Activated naive CD4-positive, alpha-beta T cell treated with anti-CD3 and anti-CD28 coated beads for 36 hours (primary cell): ENCODE data around the gene PCED1B. TPM values are rescaled to one million over a fixed set of nuclear protein-coding genes. Genes with fewer than 3 reads are reported as not detected.
"Not testable (repeated sequence)": the region's sequence is repeated elsewhere in the genome, so short reads cannot be mapped to it uniquely, and the experiment has no call there.

Experiments
- CTCF ChIA-PET: fragments of 350-600 bp; sonication (Branson Sonifier 250); formaldehyde crosslinking; loops from one replicate; lab custom pipeline; 2021; ENCODE audit warnings: antibody characterized with exemption; lab: Charles Lee
- DNase-seq: peaks from one replicate; pipeline ENCODE4 v3.0.0-alpha.2; 2020
- H3K27ac Mint-ChIP-seq: one replicate; pipeline ENCODE4 v1.8.0; 2021; ENCODE audit warnings: mild to moderate bottlenecking, mixed read lengths
- H3K27me3 Mint-ChIP-seq: one replicate; pipeline ENCODE4 v1.8.0; 2021; ENCODE audit warnings: low read depth, mixed read lengths
- H3K36me3 Mint-ChIP-seq: one replicate; pipeline ENCODE4 v1.8.0; 2021; ENCODE audit warnings: low read depth, mixed read lengths
- H3K4me1 Mint-ChIP-seq: one replicate; pipeline ENCODE4 v1.8.0; 2021; ENCODE audit warnings: low read depth, mixed read lengths
- H3K4me3 Mint-ChIP-seq: one replicate; pipeline ENCODE4 v1.8.0; 2021; ENCODE audit warnings: mild to moderate bottlenecking, moderate library complexity, mixed read lengths
- H3K9me3 Mint-ChIP-seq: one replicate; pipeline ENCODE4 v1.8.0; 2021; ENCODE audit warnings: mixed read lengths
- intact Hi-C: fragments of 100-400 bp; cut with micrococcal nuclease; formaldehyde crosslinking; loops from one replicate; pipeline ENCODE4 v1.15.1; 2023
- total RNA-seq, 2 experiments: library from RNA; stranded (reverse); gene quantifications; one replicate each; pipeline ENCODE4 v1.2.3, GENCODE V29; 2021

Gene PCED1B
- total RNA-seq, 2 experiments from 2014 or later: 138 to 143 TPM

- Mint-ChIP-seq H3K4me3 (peak overlapping the region; percentile 94), H3K9me3 (no peaks in the 10 kb centered on the region), H3K36me3 (peaks cover 66% of the 10 kb centered on the region), H3K4me1 (peaks cover 72% of the 10 kb centered on the region), H3K27me3 (no peaks in the 10 kb centered on the region), H3K27ac (peak overlapping the region; percentile 100)
- CTCF ChIA-PET: interaction anchor here (0.6 to 4.3 kb wide), 17 partner anchors 10 to 607 kb away, joined by 3 to 26 read pairs (median 5); partner anchors contain the start of genes AMIGO2 and PCED1B
- DNase-seq: no peak
- intact Hi-C loops: loop anchor here (1.0 to 5.0 kb wide), 9 partner anchors 10 to 939 kb away; partner anchors contain the start of genes AMIGO2, PCED1B and SLC38A1
Measured at GRCh38 chr12:47206450-47207339, 127.3 kb downstream of the PCED1B start.

DNA sequence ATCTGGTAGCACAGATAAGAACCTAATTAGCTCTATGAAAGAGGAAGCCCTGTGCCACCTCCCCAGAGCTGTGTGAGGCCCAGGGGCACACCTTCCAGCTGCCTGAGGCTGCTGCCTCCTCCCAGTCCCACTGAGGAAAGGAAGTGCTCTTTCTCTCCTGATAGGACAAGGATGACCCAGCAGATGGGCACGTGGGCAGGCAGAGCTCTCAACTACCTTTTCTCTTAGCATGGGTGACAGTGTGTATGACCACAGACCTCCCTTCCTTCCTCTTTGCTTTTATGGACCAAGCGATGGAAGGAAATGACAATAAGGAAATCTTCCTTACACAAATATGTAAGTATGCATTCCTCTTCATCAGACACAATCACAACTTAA is 127.9 kb downstream of the PCED1B start:
- intact Hi-C loops: loop anchor here (1.0 to 5.0 kb wide), 8 partner anchors 9 to 940 kb away; partner anchors contain the start of genes AMIGO2, PCED1B and SLC38A1

DNA sequence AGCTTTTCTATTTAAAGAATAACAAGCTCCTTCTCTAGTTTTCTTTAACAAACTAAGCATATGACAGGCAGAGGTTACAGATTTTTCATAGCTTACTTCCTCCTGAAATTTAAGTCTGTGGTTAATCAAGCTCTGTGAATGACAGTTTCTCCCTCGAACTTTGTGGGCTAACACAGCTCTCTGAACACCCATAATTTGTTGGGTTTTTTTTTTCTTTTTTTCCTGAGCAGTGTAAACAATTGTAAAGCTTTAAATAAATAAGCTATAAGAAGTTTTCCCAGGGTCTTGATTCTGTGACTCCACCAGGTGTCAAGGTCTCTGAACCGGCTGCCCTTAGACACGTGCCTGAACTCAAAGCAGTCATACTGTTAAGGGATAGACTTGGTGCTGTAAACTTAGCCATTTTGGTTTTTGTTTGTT is 128.4 kb downstream of the PCED1B start:
- Mint-ChIP-seq H3K27ac (peak overlapping the region; percentile 100), H3K36me3 (peaks cover 77% of the 10 kb centered on the region), H3K4me1 (peaks cover 69% of the 10 kb centered on the region), H3K27me3 (no peaks in the 10 kb centered on the region), H3K4me3 (peak overlapping the region; percentile 94), H3K9me3 (no peaks in the 10 kb centered on the region)
- intact Hi-C loops: loop anchor here (1.0 to 5.0 kb wide), 8 partner anchors 8 to 941 kb away; partner anchors contain the start of genes AMIGO2, PCED1B and SLC38A1
- CTCF ChIA-PET: interaction anchor here (0.6 to 4.3 kb wide), 14 partner anchors 8 to 606 kb away, joined by 3 to 26 read pairs (median 6); partner anchors contain the start of genes AMIGO2 and PCED1B
- no peak for DNase-seq

More for the DNA sequence above, 127.9 kb downstream of the PCED1B start:
- Mint-ChIP-seq H3K4me3 (peak overlapping the region; percentile 94), H3K36me3 (peaks cover 72% of the 10 kb centered on the region), H3K27ac (peak overlapping the region; percentile 100), H3K4me1 (peaks cover 71% of the 10 kb centered on the region), H3K9me3 (no peaks in the 10 kb centered on the region), H3K27me3 (no peaks in the 10 kb centered on the region)
- CTCF ChIA-PET: interaction anchor here (0.6 to 4.3 kb wide), 16 partner anchors 9 to 606 kb away, joined by 3 to 26 read pairs (median 5); partner anchors contain the start of genes AMIGO2 and PCED1B
- peak; percentile 81 for DNase-seq

- Mint-ChIP-seq H3K4me3 (peak overlapping the region; percentile 94), H3K36me3 (peaks cover 88% of the 10 kb centered on the region), H3K9me3 (no peaks in the 10 kb centered on the region), H3K4me1 (peaks cover 59% of the 10 kb centered on the region), H3K27me3 (no peaks in the 10 kb centered on the region), H3K27ac (peak overlapping the region; percentile 100)
- no peak for DNase-seq
- CTCF ChIA-PET: interaction anchor here (2.1 to 4.3 kb wide), 2 partner anchors 9 to 16 kb away, joined by 10 to 26 read pairs; no protein-coding TSS in a partner anchor
- intact Hi-C loops: loop anchor here (5.0 kb wide), 2 partner anchors 177 to 942 kb away; partner anchors contain the start of gene SLC38A1
Measured at GRCh38 chr12:47209014-47209413, 129.6 kb downstream of the PCED1B start.

DNA sequence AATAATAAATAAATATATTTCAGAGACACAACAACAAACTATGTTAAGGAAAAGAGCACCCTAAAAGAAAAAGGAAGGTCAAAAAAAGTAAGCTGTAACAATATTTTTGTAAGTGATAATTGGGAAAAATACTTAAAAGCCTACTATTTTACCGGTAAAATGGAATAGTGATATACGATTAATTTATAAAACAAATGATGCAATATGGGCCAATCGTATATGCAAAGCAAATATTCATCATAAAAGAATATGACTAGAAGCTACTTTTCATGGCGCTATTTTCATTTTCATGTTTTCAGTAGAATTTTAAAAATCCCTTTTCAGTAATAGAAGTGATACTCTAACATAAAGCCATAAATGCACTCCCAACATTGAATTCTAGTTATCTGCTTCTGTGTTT is 131.4 kb downstream of the PCED1B start:
- no peak for DNase-seq
- H3K36me3 Mint-ChIP-seq: peaks cover 93% of the 10 kb centered on the region
- CTCF ChIA-PET: interaction anchor here (0.6 to 2.2 kb wide), 8 partner anchors 8 to 187 kb away, joined by 3 to 14 read pairs (median 3); no protein-coding TSS in a partner anchor
- H3K9me3 Mint-ChIP-seq: no peaks in the 10 kb centered on the region
- H3K4me1 Mint-ChIP-seq: peaks cover 44% of the 10 kb centered on the region
- peak overlapping the region; percentile 100 for H3K27ac Mint-ChIP-seq
- intact Hi-C loops: loop anchor here (1.0 to 10.0 kb wide), 2 partner anchors 20 to 996 kb away; no protein-coding TSS in a partner anchor
- no peaks in the 10 kb centered on the region for H3K27me3 Mint-ChIP-seq
- peak overlapping the region; percentile 94 for H3K4me3 Mint-ChIP-seq

DNA sequence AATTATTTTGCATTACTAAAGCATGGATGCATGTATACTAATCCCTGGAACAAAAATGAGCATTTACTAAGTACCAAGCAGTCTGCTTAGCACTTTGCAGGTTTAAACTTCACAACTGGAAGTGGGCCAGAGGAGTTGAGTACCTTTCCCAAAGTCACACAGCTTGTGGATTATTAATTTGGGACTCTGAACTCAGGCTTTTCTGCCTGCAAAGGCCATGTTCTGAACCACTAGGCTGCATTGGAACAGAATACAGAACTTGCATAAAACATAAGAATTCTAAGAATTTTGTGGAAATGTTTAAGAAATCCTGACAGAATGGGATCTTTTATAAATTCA is 133.2 kb downstream of the PCED1B start:
- intact Hi-C loops: loop anchor here (10.0 kb wide), 1 partner anchor 998 kb away; no protein-coding TSS in a partner anchor
- no peak for DNase-seq
- Mint-ChIP-seq H3K36me3 (peaks cover 93% of the 10 kb centered on the region), H3K4me1 (peaks cover 25% of the 10 kb centered on the region), H3K27ac (peak overlapping the region; percentile 100), H3K27me3 (no peaks in the 10 kb centered on the region), H3K4me3 (peak overlapping the region; percentile 94), H3K9me3 (no peaks in the 10 kb centered on the region)
- CTCF ChIA-PET: interaction anchor here (0.5 to 3.6 kb wide), 8 partner anchors 8 to 184 kb away, joined by 3 to 20 read pairs (median 5); partner anchors contain the start of genes AMIGO2 and PCED1B

GRCh38 chr12:47213396-47213795 is 134.0 kb downstream of the PCED1B start:
- Mint-ChIP-seq H3K36me3 (peaks cover 93% of the 10 kb centered on the region), H3K4me1 (peaks cover 23% of the 10 kb centered on the region), H3K4me3 (peak overlapping the region; percentile 94), H3K27me3 (no peaks in the 10 kb centered on the region), H3K27ac (peak overlapping the region; percentile 100), H3K9me3 (no peaks in the 10 kb centered on the region)
- no peak for DNase-seq
- CTCF ChIA-PET: interaction anchor here (1.2 to 3.6 kb wide), 5 partner anchors 134 to 184 kb away, joined by 4 to 20 read pairs (median 7); partner anchors contain the start of genes AMIGO2 and PCED1B
- intact Hi-C loops: loop anchor here (10.0 kb wide), 1 partner anchor 999 kb away; no protein-coding TSS in a partner anchor

DNA sequence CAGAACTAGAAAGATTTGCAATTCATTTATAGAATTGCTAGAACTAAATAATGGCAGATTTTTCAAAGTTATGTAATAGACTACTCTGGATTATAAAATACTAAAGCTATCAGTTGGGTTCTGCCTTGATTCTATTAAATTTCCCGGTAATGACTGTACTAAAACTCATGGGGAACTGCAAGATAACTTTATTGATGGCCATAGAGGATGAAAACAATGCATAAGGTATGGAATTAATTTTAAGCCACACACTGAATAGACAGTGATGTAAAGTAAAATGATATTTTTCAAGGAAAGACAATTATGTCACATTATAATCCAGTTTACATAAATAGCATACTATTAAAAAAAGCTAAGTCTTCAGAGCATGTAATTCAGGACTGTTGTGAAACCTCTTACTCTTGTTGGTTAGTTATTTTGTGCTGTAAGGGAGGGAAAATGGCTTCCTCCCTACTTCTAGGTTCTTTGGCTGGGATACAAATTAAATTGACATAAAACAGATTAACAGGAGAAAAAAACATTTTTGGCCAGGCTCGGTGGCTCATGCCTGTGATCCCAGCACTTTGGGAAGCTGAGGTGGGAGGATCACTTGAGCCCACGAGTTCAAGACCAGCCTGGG is 134.7 kb downstream of the PCED1B start:
- DNase-seq: no peak
- H3K27ac Mint-ChIP-seq: peak overlapping the region; percentile 100
- no peaks in the 10 kb centered on the region for H3K9me3 Mint-ChIP-seq
- peaks cover 90% of the 10 kb centered on the region for H3K36me3 Mint-ChIP-seq
- intact Hi-C loops: loop anchor here (2.0 to 10.0 kb wide), 2 partner anchors 595 to 999 kb away; no protein-coding TSS in a partner anchor
- H3K4me1 Mint-ChIP-seq: peaks cover 16% of the 10 kb centered on the region
- CTCF ChIA-PET: interaction anchor here (1.2 to 3.6 kb wide), 5 partner anchors 135 to 183 kb away, joined by 4 to 20 read pairs (median 6); partner anchors contain the start of genes AMIGO2 and PCED1B
- H3K27me3 Mint-ChIP-seq: no peaks in the 10 kb centered on the region
- H3K4me3 Mint-ChIP-seq: peak overlapping the region; percentile 94

DNA sequence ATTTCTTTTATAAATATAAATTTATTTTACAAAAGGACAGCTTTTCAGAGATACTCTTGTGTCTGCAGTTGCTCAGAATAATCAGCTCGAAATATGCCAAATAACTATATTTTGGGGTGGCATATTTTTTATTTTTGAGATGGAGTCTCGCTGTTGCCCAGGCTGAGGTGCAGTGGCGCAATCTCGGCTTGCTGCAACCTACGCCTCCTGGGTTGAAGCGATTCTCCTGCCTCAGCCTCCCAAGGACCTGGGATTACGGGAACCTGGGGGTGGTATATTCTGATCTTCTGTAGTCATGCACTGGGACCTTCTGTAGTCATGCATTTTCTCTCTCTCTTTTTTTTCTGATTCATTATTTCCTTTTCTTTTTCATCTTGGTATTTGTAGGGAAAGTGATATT is 135.3 kb downstream of the PCED1B start:
- Mint-ChIP-seq H3K4me1 (peaks cover 12% of the 10 kb centered on the region), H3K27me3 (no peaks in the 10 kb centered on the region), H3K36me3 (peaks cover 89% of the 10 kb centered on the region), H3K9me3 (no peaks in the 10 kb centered on the region), H3K4me3 (peak overlapping the region; percentile 94), H3K27ac (peak overlapping the region; percentile 100)
- CTCF ChIA-PET: interaction anchor here (1.2 to 3.6 kb wide), 3 partner anchors 146 to 183 kb away, joined by 4 to 20 read pairs (median 6); no protein-coding TSS in a partner anchor
- peak; percentile 66 for DNase-seq
- intact Hi-C loops: loop anchor here (1.0 to 10.0 kb wide), 7 partner anchors 180 to 1487 kb away; partner anchors contain the start of genes ARID2, RPAP3, SCAF11 and SLC38A2

DNA sequence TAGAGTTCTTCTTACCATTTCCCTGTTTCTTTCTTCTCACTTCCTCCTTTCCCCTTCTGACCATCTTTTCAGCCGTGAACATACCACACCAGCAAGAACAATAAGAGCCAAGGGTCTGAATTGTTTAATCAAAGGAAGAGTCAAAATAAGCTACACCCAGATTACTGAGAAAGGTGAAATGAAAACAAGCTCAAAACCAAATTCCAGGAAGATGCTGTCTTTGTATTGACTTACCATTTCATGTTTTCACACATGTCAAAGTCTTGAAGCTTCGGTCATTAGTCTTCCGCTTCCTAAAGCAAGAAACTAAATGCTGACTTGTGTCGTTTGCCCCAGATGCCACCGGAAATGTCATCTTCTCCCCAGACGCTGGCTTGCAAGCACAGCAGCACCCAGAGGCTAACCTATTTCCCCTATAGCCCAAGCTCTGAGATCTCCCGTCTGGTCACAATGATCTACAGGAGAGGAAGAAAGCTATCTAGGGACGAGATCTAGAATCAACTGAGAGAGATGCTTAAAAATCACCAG is 136.8 kb downstream of the PCED1B start:
- Mint-ChIP-seq H3K4me3 (peak overlapping the region; percentile 94), H3K4me1 (peaks cover 12% of the 10 kb centered on the region), H3K36me3 (peaks cover 86% of the 10 kb centered on the region), H3K9me3 (no peaks in the 10 kb centered on the region), H3K27ac (peak overlapping the region; percentile 100), H3K27me3 (no peaks in the 10 kb centered on the region)
- DNase-seq: peak; percentile 83
- intact Hi-C loops: loop anchor here (1.0 to 10.0 kb wide), 7 partner anchors 9 to 1489 kb away; partner anchors contain the start of genes ARID2, RPAP3, SCAF11 and SLC38A2
- CTCF ChIA-PET: interaction anchor here (0.5 to 1.2 kb wide), 9 partner anchors 9 to 198 kb away, joined by 3 to 5 read pairs (median 3); no protein-coding TSS in a partner anchor

DNA sequence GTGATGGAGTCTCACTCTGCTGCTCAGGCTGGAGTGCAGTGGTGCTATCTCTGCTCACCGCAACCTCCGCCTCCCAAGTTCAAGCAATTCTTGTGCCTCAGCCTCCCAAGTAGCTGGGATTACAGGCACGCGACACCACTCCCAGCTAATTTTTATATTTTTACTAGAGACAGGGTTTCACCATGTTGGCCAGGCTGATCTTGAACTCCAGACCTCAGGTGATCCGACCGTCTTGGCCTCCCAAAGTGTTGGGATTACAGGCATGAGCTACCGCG is 138.1 kb downstream of the PCED1B start:
- intact Hi-C loops: loop anchor here (1.0 to 10.0 kb wide), 6 partner anchors 144 to 1490 kb away; partner anchors contain the start of genes ARID2, RPAP3, SCAF11 and SLC38A2
- DNase-seq: peak; percentile 59
- H3K9me3 Mint-ChIP-seq, H3K27me3 Mint-ChIP-seq: not testable (repeated sequence)
- Mint-ChIP-seq H3K4me3 (peak overlapping the region; percentile 94), H3K36me3 (peaks cover 85% of the 10 kb centered on the region), H3K4me1 (peaks cover 19% of the 10 kb centered on the region), H3K27ac (peak overlapping the region; percentile 100)
- CTCF ChIA-PET: interaction anchor here (0.5 to 1.9 kb wide), 6 partner anchors 10 to 951 kb away, joined by 3 to 10 read pairs (median 5); no protein-coding TSS in a partner anchor
